Iris pigment epithelial cell (primary cell): ENCODE measurements around the gene AAGAB.
"Not testable (repeated sequence)": the region's sequence is repeated elsewhere in the genome, so short reads cannot be mapped to it uniquely, and the experiment has no call there.

Experiments used
- DNase-seq: peaks from one replicate; pipeline ENCODE4 v3.0.0-alpha.2; 2011; ENCODE audit warnings: low read depth

AAGAB gene

DNA sequence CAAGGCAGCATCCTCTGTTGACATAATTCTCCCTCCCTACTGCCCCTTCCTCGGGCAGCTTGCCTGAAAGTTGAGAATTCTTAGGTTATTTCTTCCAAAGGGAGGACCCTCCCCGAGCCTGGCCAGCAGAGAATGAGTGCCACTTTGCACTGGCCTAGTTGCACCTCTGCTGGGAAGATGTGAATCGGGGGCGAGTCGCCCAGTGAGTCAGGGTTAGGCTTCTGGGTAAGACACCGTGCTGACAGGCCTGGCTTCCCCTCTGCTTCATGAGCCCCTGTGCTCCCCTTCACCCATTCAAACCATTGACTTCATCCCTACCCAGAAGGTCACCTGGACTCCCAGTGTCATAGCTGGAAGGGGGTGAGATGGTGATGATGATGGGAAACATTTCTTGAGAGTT, 82.3 kb downstream of the AAGAB start:
- no peak for DNase-seq

DNA sequence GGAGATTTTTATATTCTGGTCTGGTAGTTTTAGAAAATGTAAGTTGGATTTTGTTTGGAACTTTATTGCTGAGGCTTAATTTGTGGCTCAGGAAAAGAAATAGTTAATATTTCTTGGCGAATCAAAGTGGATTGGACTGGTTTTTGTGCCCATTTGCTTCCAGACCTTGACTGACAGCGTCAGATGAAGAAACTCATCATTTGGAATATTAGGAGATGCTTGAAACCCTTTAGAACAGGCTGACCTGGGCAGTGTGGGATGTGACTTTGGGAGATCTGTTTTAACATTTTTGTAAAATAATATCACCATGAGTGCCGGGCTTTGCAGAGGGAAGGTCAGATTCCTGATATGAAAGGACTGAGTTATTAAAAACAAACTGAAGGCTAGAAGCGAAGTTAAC, 83.0 kb downstream of the AAGAB start:
- no peak for DNase-seq

DNA sequence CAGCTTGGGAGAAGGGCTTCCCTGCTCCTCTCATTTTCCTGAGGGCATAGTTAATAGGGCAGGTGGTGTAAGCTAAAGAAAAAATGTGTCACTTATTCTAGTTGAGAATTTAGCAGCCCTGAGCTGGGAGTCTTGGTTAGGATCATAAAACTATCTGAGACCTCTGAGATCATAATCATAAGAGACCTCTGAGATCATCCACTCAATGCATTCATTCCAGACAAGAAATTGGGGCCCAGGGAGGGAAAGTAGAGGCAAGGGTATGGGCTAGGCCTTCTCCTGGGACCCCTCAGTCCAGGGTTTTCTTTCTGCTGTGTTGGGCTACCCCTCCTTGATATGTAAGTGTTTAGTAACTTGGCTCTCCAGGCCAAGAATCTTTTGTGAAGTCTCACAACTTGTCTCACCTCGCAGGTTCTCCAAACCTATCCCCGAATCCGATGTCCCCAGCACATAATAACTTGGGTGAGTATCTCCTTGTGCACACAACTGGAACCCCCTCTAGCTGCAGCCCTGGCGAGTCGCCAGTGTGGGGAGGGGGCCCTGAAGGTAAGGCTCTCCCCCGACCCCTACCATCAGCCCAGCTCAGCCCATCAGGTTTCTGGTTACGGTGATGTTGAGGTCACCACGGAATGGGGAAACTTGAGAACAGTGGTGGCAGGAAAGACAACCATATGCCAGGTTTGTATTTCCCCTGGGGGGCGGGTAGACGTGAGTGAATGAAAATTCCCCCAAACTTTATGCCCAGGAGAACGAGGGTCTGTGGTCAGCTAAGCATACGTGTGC, 84.1 kb downstream of the AAGAB start:
- DNase-seq = no peak

DNA sequence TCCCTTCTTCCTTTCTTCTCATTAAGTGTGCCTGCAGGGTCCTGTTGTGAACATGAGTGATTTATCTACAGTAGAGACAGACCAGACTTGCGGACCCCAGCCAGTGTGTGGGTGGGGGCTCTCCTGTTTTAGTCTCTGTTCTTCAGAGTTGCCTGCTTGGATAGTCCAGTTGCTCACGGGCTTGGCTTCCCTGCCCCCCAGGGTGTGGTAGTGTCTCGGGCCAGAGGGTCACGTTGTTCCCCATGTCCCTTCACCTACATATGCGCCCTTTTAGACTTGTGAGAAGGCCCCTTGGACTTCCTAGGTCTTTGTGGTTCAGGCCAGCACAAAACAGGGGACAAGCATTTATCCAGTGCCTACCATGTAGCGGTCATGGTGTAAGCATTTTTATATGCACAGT, 85.8 kb downstream of the AAGAB start:
- DNase-seq = no peak

DNA sequence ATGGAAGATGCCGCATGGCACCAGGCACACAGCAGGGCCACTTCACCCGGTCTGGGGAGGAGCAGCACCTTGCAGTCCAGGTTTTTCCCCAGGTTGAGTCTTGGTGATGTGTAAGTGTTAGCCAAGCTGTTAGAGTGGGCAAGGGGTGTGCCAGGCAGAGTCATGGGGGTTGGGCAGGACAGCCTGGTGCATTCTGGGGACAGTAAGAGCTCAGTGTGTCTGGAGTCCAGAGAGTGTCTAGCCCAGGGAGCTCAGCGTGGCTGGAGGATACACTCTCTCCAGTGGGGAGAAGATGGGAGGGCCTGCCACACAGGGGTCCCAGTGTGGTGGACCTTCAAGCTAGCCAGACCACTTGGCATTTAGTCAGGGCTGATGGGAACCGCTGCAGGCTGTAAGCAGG, 87.4 kb downstream of the AAGAB start:
- no peak for DNase-seq

DNA sequence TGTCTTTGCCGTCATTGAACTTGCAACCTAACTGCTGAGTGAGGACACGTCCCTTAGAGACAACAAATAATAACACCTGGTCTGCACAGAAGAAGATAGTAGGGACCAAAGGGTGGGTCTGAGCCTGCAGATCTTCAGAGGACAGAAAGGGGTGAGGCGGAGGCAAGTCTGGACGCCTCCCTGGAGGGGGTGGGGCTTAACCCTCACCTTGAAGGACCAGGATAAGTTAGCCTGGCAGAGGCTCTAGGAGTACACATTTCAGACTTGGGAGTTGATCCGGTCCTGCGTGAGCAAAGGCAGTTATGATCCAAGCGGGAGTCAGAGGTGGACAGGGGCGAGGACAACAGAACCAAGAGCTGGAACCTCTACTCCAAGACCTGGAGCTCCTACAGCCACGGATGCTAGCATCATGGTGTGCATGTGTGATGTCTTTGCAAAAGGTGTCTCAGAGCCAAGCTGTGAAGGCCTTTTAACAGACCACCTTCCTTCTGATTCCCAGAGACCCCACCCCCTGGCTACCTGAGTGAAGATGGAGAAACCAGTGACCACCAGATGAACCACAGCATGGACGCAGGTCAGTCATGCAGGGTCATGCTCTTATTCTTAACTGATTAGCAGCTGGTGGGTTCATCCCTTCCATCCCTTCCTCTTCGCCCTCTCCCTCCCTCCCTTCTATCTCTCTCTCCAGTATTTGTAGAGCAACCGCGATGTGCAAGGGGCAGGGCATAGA, 88.0 kb downstream of the AAGAB start:
- no peak for DNase-seq

DNA sequence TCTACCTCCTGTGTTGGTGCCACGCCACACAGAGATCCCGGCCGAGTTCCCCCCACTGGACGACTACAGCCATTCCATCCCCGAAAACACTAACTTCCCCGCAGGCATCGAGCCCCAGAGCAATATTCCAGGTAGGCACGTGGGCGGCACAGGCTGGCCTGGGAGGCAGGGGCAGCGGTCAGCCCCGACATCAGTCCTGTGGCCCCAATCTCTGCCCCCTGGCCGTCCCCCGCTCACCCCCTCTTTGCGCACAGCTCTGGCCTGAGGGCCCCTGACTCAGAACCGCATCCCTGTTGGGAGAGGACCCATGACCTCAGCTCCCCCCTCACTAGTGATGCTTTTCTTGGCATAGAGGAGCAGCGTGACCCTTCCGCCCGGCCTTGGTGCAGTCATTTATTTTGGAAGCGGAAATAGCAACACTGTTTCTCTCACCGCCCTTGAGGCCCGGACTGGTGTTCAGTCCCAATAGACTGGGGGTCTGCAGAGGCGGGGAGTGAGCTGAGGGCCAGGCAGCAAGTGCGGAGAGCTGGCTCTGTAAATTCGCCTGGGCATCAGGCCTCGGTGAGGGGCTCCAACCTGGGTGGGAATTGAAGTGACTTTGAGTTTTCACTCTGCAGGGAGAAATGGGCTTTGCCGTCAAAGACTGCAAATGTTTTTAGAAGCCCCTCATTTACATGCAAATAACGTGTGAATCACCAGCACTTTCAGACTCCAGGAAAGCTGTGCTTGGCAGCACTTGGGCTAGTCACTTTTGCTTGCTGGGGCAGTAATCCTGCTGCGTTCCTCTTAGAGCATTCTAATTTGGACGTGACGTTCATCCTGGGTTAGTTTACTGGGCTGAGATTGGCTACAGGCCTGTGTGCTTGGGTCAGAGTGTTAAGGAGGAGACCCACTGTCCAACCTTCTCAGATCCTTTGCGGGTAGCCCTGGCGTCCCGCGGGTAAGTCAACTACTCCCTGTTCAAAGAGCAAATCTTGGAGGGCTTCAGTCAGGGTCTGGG, 88.9 kb downstream of the AAGAB start:
- peak; percentile 92 for DNase-seq

DNA sequence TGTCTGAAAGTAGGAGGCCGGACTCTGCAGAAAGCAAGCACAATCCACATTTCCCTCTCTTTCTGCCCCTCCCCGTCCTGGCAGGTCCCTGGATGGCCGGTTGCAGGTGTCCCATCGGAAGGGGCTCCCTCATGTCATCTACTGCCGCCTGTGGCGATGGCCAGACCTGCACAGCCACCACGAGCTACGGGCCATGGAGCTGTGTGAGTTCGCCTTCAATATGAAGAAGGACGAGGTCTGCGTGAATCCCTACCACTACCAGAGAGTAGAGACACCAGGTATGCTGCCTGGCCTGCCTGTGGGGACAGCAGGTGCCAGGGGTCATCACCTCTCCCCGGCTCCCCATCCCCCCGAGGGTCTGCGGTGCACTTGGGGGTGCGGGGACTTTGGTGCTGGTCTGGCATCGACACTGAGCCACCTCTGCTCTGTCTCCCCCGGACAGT, 89.6 kb downstream of the AAGAB start:
- DNase-seq = no peak

DNA sequence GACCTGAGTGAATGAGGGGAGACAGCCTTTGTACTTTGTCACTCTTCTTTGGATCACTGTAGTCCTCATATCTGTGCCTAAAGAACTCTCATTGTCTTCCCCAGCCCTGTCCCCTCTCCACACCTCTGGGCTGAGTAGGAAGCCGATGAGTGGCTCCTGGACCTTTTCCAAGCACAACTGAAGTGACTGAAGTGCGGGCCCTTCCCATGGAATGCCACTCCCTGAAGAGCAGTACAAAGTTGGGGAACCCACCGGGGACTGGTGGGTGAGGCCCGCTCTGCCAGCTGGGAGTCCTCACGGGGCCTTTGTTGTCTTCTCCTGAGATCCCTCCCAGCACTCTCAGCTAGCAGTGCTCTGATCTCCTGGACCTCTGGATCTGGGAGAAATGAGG, 90.1 kb downstream of the AAGAB start:
- no peak for DNase-seq

DNA sequence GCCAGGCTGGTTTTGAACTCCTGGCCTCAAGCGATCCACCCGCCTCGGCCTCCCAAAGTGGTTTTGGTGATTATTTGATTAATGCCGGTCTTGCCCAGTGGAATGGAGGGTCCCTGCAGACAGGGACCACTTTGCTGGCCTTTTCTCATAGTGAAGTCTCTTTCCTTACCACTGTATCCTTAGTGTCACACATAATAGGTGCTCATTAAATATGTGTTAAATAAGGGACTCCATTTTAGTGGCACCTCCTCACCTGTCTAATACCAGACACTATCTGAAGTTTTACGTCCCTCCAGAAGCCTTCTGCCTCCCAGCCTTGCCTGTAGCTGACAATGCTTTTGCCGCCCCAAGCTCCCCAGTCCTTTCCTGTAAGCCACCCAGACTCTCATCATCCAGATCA, 91.3 kb downstream of the AAGAB start:
- no peak for DNase-seq

DNA sequence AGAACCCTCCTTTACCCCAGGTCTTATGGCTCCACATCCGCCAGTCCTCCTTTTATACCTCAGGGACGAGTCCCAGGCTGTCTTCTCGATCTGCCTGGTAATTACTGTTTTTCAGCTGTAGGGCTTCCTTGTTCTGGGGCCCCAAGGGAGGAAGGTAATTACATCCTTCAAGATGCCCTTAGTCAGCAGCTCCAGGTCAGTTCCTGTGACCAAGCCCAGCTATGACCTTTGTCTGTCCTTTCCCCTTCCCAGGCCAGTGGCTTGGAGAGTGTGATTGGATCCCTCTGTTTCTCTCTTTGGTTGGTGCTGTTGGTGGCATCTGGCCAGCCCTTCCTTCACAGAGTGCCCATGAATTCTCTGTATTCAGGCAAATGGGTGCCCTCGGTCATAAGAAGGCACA, 92.6 kb downstream of the AAGAB start:
- no peak for DNase-seq

DNA sequence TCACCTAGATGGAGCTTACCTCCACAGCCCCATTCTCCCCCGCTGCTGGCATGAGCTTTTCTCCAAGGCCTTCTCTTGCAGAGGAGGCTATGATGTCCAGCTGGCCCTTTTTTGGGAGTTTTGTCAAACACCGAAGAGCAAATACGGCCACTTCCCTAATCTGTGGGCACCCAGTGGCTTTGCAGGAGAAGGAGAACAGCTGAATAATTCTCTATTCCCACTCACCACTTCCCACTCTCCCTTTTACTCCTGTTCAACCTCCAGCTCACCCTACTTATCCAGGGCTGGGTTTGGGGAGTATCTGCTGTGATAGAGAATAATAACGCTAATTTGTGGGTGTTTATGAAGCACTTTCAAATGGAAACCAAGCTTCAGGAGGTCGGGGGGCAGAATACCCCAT, 93.0 kb downstream of the AAGAB start:
- DNase-seq = no peak

DNA sequence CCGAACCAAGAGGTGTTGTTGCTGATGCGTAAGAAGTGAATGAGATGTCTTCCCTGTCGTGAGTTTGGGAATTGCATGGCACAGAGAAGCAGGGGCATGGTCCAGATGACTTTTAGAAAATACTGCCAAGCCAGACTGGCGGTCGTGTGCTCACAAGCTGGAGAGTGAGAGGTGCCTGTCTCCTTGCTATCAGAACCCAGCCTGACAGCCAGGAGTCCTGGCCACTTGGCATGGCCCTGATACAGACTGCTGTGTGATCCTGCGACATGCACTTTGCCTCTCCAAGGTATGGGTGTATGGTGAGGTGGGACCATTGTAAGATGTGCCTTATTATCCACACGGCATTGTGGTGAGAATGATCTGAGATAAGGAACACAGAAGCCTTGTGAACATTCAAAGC, 96.1 kb downstream of the AAGAB start:
- no peak for DNase-seq

DNA sequence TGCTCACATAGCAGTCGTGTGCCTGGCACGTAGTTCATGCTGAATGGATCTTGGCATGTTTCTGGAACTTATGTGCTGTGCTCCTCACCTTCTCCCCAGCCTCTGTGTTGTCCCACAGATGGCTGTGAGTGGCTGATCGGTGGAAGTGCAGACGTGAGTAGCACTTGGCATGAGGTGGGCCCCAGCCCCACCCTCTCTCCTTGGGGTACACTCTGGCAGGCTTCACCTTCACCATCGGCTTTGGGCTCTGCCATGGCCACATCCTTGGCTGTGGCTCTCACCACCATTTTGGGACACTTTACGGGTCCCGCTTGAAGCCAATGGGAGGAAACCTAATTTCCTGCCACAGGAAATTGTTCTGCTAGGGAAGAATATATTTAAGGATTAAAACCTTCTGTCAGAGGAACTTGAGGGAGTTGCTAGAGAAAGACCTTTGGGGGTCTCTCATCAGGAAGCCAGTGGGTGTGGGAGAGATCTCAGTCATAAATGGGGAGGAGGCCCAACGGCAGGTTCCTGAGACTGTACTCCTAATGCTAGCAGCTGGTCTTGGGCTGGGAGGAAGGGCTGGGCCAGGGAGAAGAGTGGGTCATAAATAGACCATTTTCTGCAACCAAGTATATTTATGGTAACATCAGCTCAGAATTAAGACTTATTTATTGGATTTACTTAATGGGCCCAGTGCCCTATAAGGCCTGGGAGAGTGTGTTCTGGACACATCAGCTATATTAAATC, 96.8 kb downstream of the AAGAB start:
- DNase-seq = no peak

DNA sequence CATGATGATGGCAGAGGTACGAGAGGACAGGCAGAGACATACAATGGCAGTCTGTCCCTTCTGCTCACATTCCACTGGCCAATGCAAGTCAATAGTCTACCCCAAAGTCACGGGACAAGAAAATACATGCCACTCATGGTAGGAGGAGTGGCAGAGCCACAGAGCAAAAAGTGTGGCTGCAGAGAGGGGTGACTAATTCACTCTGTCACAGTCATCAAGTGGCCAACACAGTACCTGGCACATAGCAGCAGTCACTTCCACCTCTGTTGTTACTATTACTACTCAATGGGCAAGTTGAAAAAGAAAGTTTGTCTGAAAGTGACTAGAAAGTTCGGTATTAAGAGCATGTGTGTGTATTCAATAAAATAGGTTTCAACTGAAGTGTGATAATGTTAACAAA, 97.6 kb downstream of the AAGAB start:
- DNase-seq = no peak

DNA sequence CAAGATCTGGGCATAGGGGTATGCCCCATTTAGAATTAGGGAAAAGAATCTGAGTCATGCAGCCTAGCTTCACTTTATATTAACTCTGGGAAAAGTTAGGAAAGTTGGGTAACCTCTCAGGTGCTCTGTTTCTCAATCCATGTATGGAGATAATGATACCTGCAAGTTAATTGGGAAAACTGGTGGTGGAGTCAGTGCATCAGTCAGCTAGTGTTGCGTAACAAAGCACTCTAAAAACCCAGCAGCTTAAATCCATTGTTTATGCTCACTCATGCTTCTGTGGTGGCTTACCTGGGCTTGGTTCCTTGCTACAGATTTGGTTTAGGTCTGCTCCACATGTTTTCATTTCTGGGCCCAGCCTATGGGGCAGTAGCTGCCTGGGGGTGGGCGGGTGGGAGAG, 98.0 kb downstream of the AAGAB start:
- DNase-seq = no peak

DNA sequence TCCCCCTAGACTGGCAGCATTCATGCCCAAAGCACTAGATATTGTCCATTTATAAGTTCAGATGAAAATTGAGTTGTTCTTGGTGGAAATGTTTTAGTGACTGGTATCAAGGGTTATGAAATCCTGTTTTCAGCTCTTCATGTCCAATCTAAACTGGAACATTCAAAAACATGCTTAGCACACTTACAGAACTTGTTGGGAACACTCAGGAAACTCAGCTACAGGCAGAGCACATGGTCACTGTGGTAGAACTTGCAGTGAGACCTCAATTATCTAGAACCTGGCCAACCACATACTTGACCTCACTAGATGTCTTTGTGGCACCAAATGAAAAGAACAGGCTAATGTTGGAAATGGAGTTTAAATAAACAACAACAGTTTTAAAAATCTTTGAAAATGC, 100.2 kb downstream of the AAGAB start:
- DNase-seq = no peak

DNA sequence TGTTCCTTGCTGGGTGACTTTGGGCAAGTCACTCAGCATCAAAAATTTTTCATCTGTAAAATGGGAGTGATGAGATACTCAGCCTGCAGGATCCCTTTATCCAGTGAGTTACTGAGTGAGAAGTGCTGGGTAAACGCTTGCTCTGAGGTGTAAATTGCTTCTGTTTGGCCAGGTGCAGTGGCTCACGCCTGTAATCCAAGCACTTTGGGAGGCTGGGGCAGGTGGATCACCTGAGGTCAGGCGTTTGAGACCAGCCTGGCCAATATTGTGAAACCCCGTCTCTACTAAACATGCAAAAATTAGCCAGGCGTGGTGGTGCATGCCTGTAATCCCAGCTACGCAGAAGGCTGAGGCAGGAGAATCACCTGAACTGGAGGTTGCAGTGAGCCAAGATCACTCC, 101.4 kb downstream of the AAGAB start:
- DNase-seq = not testable (repeated sequence)

DNA sequence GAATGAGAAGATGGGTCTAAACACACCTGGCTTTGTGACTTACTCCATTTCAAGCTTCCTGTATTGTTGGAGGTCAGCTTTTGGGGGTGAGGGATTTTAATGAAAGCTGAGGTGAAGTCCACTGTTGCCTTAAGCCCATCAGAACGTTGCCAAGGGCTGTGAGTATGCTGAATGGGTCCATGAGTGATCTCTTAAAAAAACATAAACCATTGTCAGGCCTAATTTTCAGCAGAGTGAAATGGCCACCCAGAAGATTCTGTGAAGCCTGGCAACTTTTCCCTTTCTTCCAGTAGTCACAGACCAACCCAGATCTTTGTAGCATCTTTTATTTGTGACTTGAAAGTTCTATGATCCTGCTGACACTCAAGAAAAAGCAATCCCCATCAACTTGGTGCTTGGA, 102.0 kb downstream of the AAGAB start:
- no peak for DNase-seq
